Activated CD4-positive, alpha-beta T cell treated with anti-CD3 and anti-CD28 coated beads, Interleukin-2, amount 10 ng/mL, durations not matched to agents 24 days and 14 days (primary cell): ENCODE measurements around the gene PLXNC1. TPM values are rescaled to one million over a fixed set of nuclear protein-coding genes. Genes with fewer than 3 reads are reported as not detected.

Experiments
- DNase-seq: peaks from one replicate; pipeline ENCODE4 v3.0.0; 2022
- H3K27ac Mint-ChIP-seq: one replicate; pipeline ENCODE4 v1.8.0; 2022; ENCODE audit warnings: mild to moderate bottlenecking, mixed read lengths
- H3K27me3 Mint-ChIP-seq: one replicate; pipeline ENCODE4 v1.8.0; 2022; ENCODE audit warnings: mixed read lengths
- H3K36me3 Mint-ChIP-seq: one replicate; pipeline ENCODE4 v1.8.0; 2022; ENCODE audit warnings: low read depth, mild to moderate bottlenecking, mixed read lengths
- H3K4me1 Mint-ChIP-seq: one replicate; pipeline ENCODE4 v1.8.0; 2021; ENCODE audit warnings: mixed read lengths
- H3K4me3 Mint-ChIP-seq: one replicate; pipeline ENCODE4 v1.8.0; 2022; ENCODE audit warnings: mild to moderate bottlenecking, moderate library complexity, mixed read lengths
- H3K9me3 Mint-ChIP-seq: one replicate; pipeline ENCODE4 v1.8.0; 2021; ENCODE audit warnings: mixed read lengths
- intact Hi-C: fragments of 100-400 bp; cut with micrococcal nuclease; formaldehyde crosslinking; loops from one replicate; pipeline ENCODE4 v1.15.1; 2023
- total RNA-seq: library from RNA; stranded (reverse); gene quantifications from 2 replicates; pipeline ENCODE4 v1.2.3, GENCODE V29; 2022

PLXNC1 gene
- total RNA-seq, 1 donor from 2014 or later, result 16.0 TPM

- DNase-seq, result no peak
- Mint-ChIP-seq H3K36me3 (peaks cover 20% of the 10 kb centered on the region), H3K4me3 (no peak overlapping the region), H3K27me3 (peaks cover 5% of the 10 kb centered on the region), H3K9me3 (no peaks in the 10 kb centered on the region), H3K4me1 (peaks cover 35% of the 10 kb centered on the region), H3K27ac (no peak overlapping the region)
- intact Hi-C loops, result no loop called here
Measured at GRCh38 chr12:94152292-94153078, 4.1 kb downstream of the PLXNC1 start.

- Mint-ChIP-seq H3K36me3 (peaks cover 25% of the 10 kb centered on the region), H3K27ac (no peak overlapping the region), H3K4me1 (peaks cover 24% of the 10 kb centered on the region), H3K4me3 (no peak overlapping the region), H3K9me3 (peaks cover 4% of the 10 kb centered on the region), H3K27me3 (no peaks in the 10 kb centered on the region)
- intact Hi-C loops, result no loop called here
- DNase-seq, result no peak
Measured at GRCh38 chr12:94157181-94157580, 8.8 kb downstream of the PLXNC1 start.

- no peak for DNase-seq
- intact Hi-C loops, result no loop called here
- Mint-ChIP-seq H3K27ac (no peak overlapping the region), H3K4me3 (no peak overlapping the region), H3K36me3 (peaks cover 27% of the 10 kb centered on the region), H3K27me3 (no peaks in the 10 kb centered on the region), H3K4me1 (peaks cover 22% of the 10 kb centered on the region), H3K9me3 (peaks cover 9% of the 10 kb centered on the region)
Measured at GRCh38 chr12:94157981-94158411, 9.6 kb downstream of the PLXNC1 start.

- peaks cover 9% of the 10 kb centered on the region for H3K9me3 Mint-ChIP-seq
- intact Hi-C loops, result no loop called here
- H3K4me3 Mint-ChIP-seq, result no peak overlapping the region
- H3K27me3 Mint-ChIP-seq, result no peaks in the 10 kb centered on the region
- peaks cover 22% of the 10 kb centered on the region for H3K36me3 Mint-ChIP-seq
- H3K4me1 Mint-ChIP-seq, result peaks cover 21% of the 10 kb centered on the region
- DNase-seq, result no peak
- H3K27ac Mint-ChIP-seq, result no peak overlapping the region
Measured at GRCh38 chr12:94158666-94159065, 10.3 kb downstream of the PLXNC1 start.

- H3K4me3 Mint-ChIP-seq, result no peak overlapping the region
- H3K36me3 Mint-ChIP-seq, result peaks cover 13% of the 10 kb centered on the region
- peaks cover 9% of the 10 kb centered on the region for H3K9me3 Mint-ChIP-seq
- intact Hi-C loops, result no loop called here
- H3K27me3 Mint-ChIP-seq, result no peaks in the 10 kb centered on the region
- no peak for DNase-seq
- peaks cover 26% of the 10 kb centered on the region for H3K4me1 Mint-ChIP-seq
- H3K27ac Mint-ChIP-seq, result no peak overlapping the region
Measured at GRCh38 chr12:94162108-94162507, 13.7 kb downstream of the PLXNC1 start.

- peaks cover 9% of the 10 kb centered on the region for H3K9me3 Mint-ChIP-seq
Measured at GRCh38 chr12:94163850-94164249, 15.5 kb downstream of the PLXNC1 start.

GRCh38 chr12:94165138-94165537 is 16.8 kb downstream of the PLXNC1 start:
- Mint-ChIP-seq H3K27ac (no peak overlapping the region), H3K4me1 (peaks cover 28% of the 10 kb centered on the region), H3K9me3 (peaks cover 9% of the 10 kb centered on the region), H3K4me3 (no peak overlapping the region), H3K27me3 (no peaks in the 10 kb centered on the region), H3K36me3 (peaks cover 19% of the 10 kb centered on the region)
- no peak for DNase-seq
- intact Hi-C loops, result loop anchor here (2.0 kb wide), 1 partner anchor 14 kb away; no protein-coding TSS in a partner anchor

More at GRCh38 chr12:94163850-94164249, 15.5 kb downstream of the PLXNC1 start:
- H3K36me3 Mint-ChIP-seq, result peaks cover 15% of the 10 kb centered on the region
- no peak overlapping the region for H3K4me3 Mint-ChIP-seq
- intact Hi-C loops, result loop anchor here (2.0 kb wide), 1 partner anchor 13 kb away; no protein-coding TSS in a partner anchor
- H3K4me1 Mint-ChIP-seq, result peaks cover 20% of the 10 kb centered on the region
- no peak for DNase-seq
- no peak overlapping the region for H3K27ac Mint-ChIP-seq
- no peaks in the 10 kb centered on the region for H3K27me3 Mint-ChIP-seq

- no peaks in the 10 kb centered on the region for H3K27me3 Mint-ChIP-seq
- peaks cover 12% of the 10 kb centered on the region for H3K9me3 Mint-ChIP-seq
- H3K36me3 Mint-ChIP-seq, result peaks cover 25% of the 10 kb centered on the region
- H3K27ac Mint-ChIP-seq, result no peak overlapping the region
- intact Hi-C loops, result loop anchor here (2.0 kb wide), 1 partner anchor 15 kb away; no protein-coding TSS in a partner anchor
- H3K4me3 Mint-ChIP-seq, result no peak overlapping the region
- no peak for DNase-seq
- peaks cover 34% of the 10 kb centered on the region for H3K4me1 Mint-ChIP-seq
Measured at GRCh38 chr12:94165670-94166364, 17.4 kb downstream of the PLXNC1 start.

- peaks cover 8% of the 10 kb centered on the region for H3K9me3 Mint-ChIP-seq
- H3K36me3 Mint-ChIP-seq, result peaks cover 30% of the 10 kb centered on the region
- no peak overlapping the region for H3K27ac Mint-ChIP-seq
- intact Hi-C loops, result no loop called here
- H3K4me3 Mint-ChIP-seq, result no peak overlapping the region
- no peaks in the 10 kb centered on the region for H3K27me3 Mint-ChIP-seq
- peaks cover 41% of the 10 kb centered on the region for H3K4me1 Mint-ChIP-seq
- no peak for DNase-seq
Measured at GRCh38 chr12:94167071-94167755, 18.8 kb downstream of the PLXNC1 start.

- H3K36me3 Mint-ChIP-seq, result peaks cover 27% of the 10 kb centered on the region
- H3K4me1 Mint-ChIP-seq, result peaks cover 38% of the 10 kb centered on the region
- no peak overlapping the region for H3K4me3 Mint-ChIP-seq
- DNase-seq, result no peak
- peaks cover 3% of the 10 kb centered on the region for H3K9me3 Mint-ChIP-seq
- no peak overlapping the region for H3K27ac Mint-ChIP-seq
- intact Hi-C loops, result no loop called here
- H3K27me3 Mint-ChIP-seq, result no peaks in the 10 kb centered on the region
Measured at GRCh38 chr12:94167756-94168416, 19.5 kb downstream of the PLXNC1 start.

- peak overlapping the region; percentile 22 for H3K4me3 Mint-ChIP-seq
- H3K27ac Mint-ChIP-seq, result no peak overlapping the region
- no peak for DNase-seq
- peaks cover 30% of the 10 kb centered on the region for H3K36me3 Mint-ChIP-seq
- H3K4me1 Mint-ChIP-seq, result peaks cover 45% of the 10 kb centered on the region
- H3K27me3 Mint-ChIP-seq, result no peaks in the 10 kb centered on the region
- H3K9me3 Mint-ChIP-seq, result peaks cover 3% of the 10 kb centered on the region
- intact Hi-C loops, result no loop called here
Measured at GRCh38 chr12:94169495-94169894, 21.1 kb downstream of the PLXNC1 start.

- intact Hi-C loops, result loop anchor here (10.0 kb wide), 1 partner anchor 205 kb away; no protein-coding TSS in a partner anchor
- DNase-seq, result no peak
- Mint-ChIP-seq H3K9me3 (peaks cover 3% of the 10 kb centered on the region), H3K4me1 (peaks cover 46% of the 10 kb centered on the region), H3K27ac (peak overlapping the region; percentile 18), H3K36me3 (peaks cover 32% of the 10 kb centered on the region), H3K4me3 (peak overlapping the region; percentile 22), H3K27me3 (no peaks in the 10 kb centered on the region)
Measured at GRCh38 chr12:94169966-94170689, 21.8 kb downstream of the PLXNC1 start.
